ENCODE measurements around the gene MEGF11.
"Not testable (repeated sequence)": the region's sequence is repeated elsewhere in the genome, so short reads cannot be mapped to it uniquely, and the experiment has no call there.

Gene MEGF11

DNA sequence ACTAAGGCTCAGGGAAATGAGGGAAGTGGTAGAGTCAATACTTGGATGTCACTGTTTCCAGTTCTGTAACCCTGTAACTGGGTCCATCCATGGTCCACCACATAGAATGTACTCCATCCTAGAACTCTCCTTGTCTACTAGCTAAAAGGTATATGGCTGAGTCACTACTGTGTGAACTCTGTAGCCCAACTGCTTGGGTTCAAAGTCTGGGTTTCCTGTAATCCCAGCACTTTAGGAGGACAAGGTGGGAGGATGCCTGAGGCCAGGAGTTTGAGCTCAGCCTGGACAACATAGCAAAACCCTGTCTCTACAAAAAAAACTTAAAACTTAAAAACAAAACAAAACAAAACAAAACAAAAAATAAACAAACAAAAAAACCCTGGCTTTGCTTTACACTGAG is 34.5 kb upstream of the MEGF11 start:
- H3K4me3 ChIP-seq (ENCODE audit: low read length): no peak overlapping the region
- TF ChIP-seq ZNF274 (IDR thresholded peaks at IDR 0.05; ENCODE audit: low read depth, low read length): no peak

GRCh38 chr15:66287461-66288057 is 34.0 kb upstream of the MEGF11 start:
- H3K4me3 ChIP-seq (ENCODE audit: low read length): no peak overlapping the region
- TF ChIP-seq ZNF274 (IDR thresholded peaks at IDR 0.05; ENCODE audit: low read depth, low read length): no peak

GRCh38 chr15:66285533-66286280 is 32.2 kb upstream of the MEGF11 start:
- TF ChIP-seq ZNF274 (IDR thresholded peaks at IDR 0.05; ENCODE audit: low read depth, low read length): no peak
- no peak overlapping the region for H3K4me3 ChIP-seq (ENCODE audit: low read length)

DNA sequence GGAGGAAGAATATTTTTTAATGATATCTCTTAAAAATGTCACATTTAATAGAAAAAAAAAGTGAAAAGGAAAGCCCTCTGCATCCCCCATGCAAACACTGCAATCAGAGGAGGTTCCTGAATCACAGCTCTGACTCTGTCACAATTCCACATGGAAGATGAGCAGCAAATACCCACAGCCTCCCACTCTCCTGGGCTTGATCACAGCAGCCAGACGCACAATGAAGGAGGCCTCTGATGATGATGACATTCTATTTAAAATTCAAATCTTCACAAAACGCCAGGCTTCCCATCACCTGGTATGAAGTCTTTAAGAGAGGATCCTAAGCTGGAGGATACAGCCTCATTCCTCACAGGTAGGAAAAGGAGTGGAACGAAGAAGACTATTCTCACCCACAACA is 30.7 kb upstream of the MEGF11 start:
- TF ChIP-seq ZNF274 (IDR thresholded peaks at IDR 0.05; ENCODE audit: low read depth, low read length): no peak
- no peak overlapping the region for H3K4me3 ChIP-seq (ENCODE audit: low read length)

DNA sequence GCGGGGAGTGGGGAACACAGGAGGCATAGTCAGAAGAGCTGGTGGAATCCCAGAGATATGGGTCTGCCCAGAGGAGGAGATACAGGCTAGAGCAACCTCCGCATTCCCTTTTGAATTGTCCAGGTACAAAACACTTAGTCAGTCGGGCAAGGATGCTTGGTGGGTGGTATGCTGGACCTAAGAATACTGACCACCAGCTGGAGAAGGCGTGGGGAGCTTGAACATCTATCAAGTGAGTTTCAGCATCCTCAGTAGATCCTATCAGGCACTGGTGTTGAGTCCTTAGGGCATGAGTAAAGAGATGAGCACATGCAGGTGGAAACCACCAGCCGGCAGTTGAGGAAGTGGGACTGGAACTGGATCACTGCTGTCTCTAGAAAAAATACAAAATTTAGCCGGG is 25.1 kb upstream of the MEGF11 start:
- no peak overlapping the region for H3K4me3 ChIP-seq (ENCODE audit: low read length)
- TF ChIP-seq ZNF274 (IDR thresholded peaks at IDR 0.05; ENCODE audit: low read depth, low read length): no peak

GRCh38 chr15:66278056-66278455 is 24.5 kb upstream of the MEGF11 start:
- TF ChIP-seq ZNF274 (IDR thresholded peaks at IDR 0.05; ENCODE audit: low read depth, low read length): no peak
- H3K4me3 ChIP-seq (ENCODE audit: low read length): no peak overlapping the region

DNA sequence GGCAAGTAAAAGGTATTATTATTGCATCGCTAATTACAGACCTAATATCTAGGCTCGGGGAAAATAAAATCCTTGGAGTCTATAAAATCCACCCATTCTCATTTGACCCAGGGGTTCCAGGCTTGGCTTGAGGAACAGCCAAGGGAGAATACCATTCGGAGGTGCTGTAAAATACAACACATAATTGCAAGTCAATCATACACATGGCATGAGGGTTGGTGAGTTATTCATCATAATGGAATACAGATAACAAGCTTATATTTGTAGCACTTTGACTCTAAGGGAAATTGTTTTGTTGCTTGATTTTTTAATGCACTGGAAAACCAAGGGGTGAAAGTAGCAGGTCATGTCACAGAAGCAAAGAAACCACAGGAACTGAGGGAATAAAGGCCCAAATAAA is 23.0 kb upstream of the MEGF11 start:
- no peak overlapping the region for H3K4me3 ChIP-seq (ENCODE audit: low read length)
- no peak for TF ChIP-seq ZNF274 (IDR thresholded peaks at IDR 0.05; ENCODE audit: low read depth, low read length)

DNA sequence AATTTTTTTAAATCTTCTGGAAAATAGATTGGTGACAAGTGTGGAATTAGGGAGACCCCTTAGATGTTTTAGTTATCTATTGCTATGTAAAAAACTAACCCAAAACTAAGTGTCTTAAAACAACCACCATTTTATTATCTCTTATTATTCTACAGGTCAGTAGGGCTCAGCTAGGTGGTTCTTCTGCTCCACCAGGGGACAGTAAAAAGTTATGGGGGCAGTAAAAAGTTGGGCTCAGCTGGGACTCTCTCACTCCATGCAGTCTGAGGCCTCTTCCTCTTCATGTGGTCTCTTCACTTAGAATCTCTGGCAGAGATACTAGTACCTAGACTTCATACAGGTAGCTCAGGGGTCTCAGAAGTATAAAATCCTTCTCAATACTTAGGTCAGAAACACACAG is 21.8 kb upstream of the MEGF11 start:
- H3K4me3 ChIP-seq (ENCODE audit: low read length): no peak overlapping the region
- TF ChIP-seq ZNF274 (IDR thresholded peaks at IDR 0.05; ENCODE audit: low read depth, low read length): no peak

- no peak for TF ChIP-seq ZNF274 (IDR thresholded peaks at IDR 0.05; ENCODE audit: low read depth, low read length)
Observed at GRCh38 chr15:66270932-66271331, 17.4 kb upstream of the MEGF11 start.

GRCh38 chr15:66269326-66270090 is 16.0 kb upstream of the MEGF11 start:
- no peak overlapping the region for H3K4me3 ChIP-seq (ENCODE audit: low read length)
- TF ChIP-seq ZNF274 (IDR thresholded peaks at IDR 0.05; ENCODE audit: low read depth, low read length): no peak

More at GRCh38 chr15:66270932-66271331, 17.4 kb upstream of the MEGF11 start:
- no peak overlapping the region for H3K4me3 ChIP-seq (ENCODE audit: low read length)

DNA sequence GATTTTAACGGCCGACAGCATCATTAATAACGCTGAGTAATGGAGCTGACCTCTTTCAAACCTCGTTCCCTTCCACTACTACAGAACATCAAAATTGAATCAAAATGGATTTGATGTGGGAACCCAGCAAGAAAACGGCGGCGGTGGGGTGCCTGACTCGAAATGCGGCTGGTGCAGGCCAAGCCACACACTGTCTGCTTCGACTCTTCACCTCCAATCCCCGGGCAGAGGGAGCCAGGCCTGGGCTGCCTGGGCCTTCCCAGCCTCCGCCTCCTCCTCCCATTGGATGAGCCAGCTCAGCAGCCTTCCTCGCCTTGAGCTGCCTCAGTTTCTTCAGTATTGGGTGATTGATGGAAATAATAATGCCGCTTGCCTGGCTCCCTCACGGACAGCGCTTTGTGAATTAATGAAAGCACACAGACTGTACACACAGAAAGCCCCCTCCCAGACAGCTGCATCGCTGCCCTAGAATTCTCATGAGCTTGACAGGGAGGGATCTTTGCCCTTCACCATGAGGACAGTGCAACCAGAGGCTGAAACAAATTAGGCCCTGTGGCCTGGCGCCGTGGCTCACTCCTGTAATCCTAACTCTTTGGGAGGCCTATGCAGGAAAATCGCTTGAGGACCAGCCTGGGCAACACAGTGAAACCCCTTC is 11.4 kb upstream of the MEGF11 start:
- TF ChIP-seq ZNF274 (IDR thresholded peaks at IDR 0.05; ENCODE audit: low read depth, low read length): no peak
- H3K4me3 ChIP-seq (ENCODE audit: low read length): no peak overlapping the region

GRCh38 chr15:66262837-66263236 is 9.3 kb upstream of the MEGF11 start:
- not testable (repeated sequence) for H3K4me3 ChIP-seq (ENCODE audit: low read length)

DNA sequence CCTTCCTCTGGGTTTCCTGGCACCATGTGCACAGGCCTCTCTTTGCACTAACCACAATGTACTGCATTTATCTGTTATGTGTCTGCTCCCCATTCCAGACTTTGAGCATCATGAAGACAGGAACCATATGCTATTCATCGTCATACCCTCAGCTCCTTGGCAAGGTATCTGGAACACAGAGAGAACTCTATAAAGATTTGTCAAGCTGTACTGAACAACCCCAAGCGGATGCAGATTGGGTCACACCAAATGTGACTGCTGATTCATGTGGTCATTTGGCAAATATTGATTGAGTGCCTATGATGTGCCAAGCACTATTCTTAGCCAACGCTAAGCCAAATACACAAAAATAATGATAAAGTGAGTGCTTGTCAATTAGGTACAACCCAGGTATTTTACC is 7.5 kb upstream of the MEGF11 start:
- TF ChIP-seq ZNF274 (IDR thresholded peaks at IDR 0.05; ENCODE audit: low read depth, low read length): no peak
- no peak overlapping the region for H3K4me3 ChIP-seq (ENCODE audit: low read length)

DNA sequence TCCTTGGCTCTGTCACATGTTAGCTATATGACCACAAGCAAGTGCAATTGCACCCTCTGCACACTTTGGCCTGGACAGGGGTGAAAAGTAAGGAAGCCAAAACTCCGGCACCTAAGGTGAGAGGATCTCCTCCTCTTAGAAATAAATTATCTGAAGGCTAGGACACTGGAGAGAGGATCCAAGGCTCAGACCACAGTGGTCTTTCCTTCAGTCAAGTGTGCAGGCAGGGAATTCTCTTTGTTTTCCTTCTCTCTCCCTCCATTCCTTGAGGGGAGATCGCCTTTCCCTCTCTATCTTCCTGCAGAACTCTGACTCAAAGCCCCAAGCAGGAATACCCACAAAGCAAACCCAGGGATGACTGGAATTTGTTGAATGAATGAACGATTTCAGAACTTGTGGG is 3.1 kb upstream of the MEGF11 start:
- H3K4me3 ChIP-seq (ENCODE audit: low read length): no peak overlapping the region
- no peak for TF ChIP-seq ZNF274 (IDR thresholded peaks at IDR 0.05; ENCODE audit: low read depth, low read length)

Measured in GM08714 (cell line).